Endothelial cell of umbilical vein (primary cell): ENCODE results near the gene C1orf35. TPM values are rescaled to one million over a fixed set of nuclear protein-coding genes. Genes with fewer than 3 reads are reported as not detected.

Experiments
- BruUV-seq: library from RNA; stranded (reverse); fragments of 400-500 nt; replicated peaks from 2 replicates; lab custom pipeline; 2021; lab: Mats Ljungman, UMichigan
- CTCF ChIA-PET: fragments of 300-600, 350-600 bp; sonication (Branson Sonifier 250); formaldehyde crosslinking; loops from one replicate; lab custom pipeline; 2021; ENCODE audit warnings: antibody characterized with exemption, inconsistent platforms; lab: Charles Lee
- POLR2A ChIA-PET: fragments of 300-600, 350-600 bp; sonication (Branson Sonifier 250); formaldehyde crosslinking; loops from one replicate; lab custom pipeline; 2021; ENCODE audit warnings: antibody characterized with exemption, inconsistent platforms; lab: Charles Lee
- DNase-seq: peaks from one replicate; pipeline ENCODE4 v3.0.0-alpha.2; 2011; ENCODE audit warnings: low read depth, low spot score
- FAIRE-seq: peaks from 2 replicates; lab custom pipeline; 2011; peaks lifted over from hg19 to GRCh38; lab: Jason Lieb, UNC
- H2AFZ ChIP-seq: 2 replicates; pipeline ENCODE4 v1.6.0; 2012; ENCODE audit warnings: low read depth, low read length, control low read depth, inconsistent platforms
- H3K27ac ChIP-seq: 2 replicates; pipeline ENCODE4 v1.5.1; 2011; ENCODE audit warnings: low read depth, mild to moderate bottlenecking, control low read depth, low read length, moderate library complexity; ENCODE audit not compliant: insufficient read depth
- H3K27me3 ChIP-seq, 2 experiments: 2 replicates each; pipeline versions ENCODE4 v1.6.0 to v1.6.1; 2011; ENCODE audit warnings: low read length in 2 of 2, mixed read lengths in 1 of 2; ENCODE audit not compliant: control insufficient read depth in 2 of 2, insufficient read depth in 2 of 2
- H3K36me3 ChIP-seq, 2 experiments: 2 replicates in 1 of 2; 3 replicates in 1 of 2; pipeline ENCODE4 v1.5.1; 2011; ENCODE audit warnings: low read length in 2 of 2, mild to moderate bottlenecking in 1 of 2, moderate library complexity in 1 of 2; ENCODE audit not compliant: control insufficient read depth in 2 of 2, insufficient read depth in 2 of 2; ENCODE audit errors: extremely low read depth in 1 of 2
- H3K4me1 ChIP-seq: 3 replicates; pipeline ENCODE4 v1.5.1; 2011; ENCODE audit warnings: mild to moderate bottlenecking, low read length; ENCODE audit not compliant: control insufficient read depth, insufficient read depth; ENCODE audit errors: extremely low read depth
- H3K4me2 ChIP-seq: 2 replicates; pipeline ENCODE4 v1.6.1; 2011; ENCODE audit warnings: low read length, control low read depth, mixed read lengths; ENCODE audit not compliant: insufficient read depth
- H3K4me3 ChIP-seq, 3 experiments: fragments of 200-600 bp in 1 of 3; sonication (generic), shearing (Covaris generic) in 1 of 3; replicated peaks in 1 of 3; 2 replicates each; pipeline ENCODE4 v1.5.1; 2011 to 2016; ENCODE audit warnings: control low read depth in 3 of 3, low read length in 3 of 3, mild to moderate bottlenecking in 2 of 3, inconsistent platforms in 1 of 3, low read depth in 1 of 3, moderate library complexity in 1 of 3; ENCODE audit not compliant: insufficient read depth in 1 of 3
- H3K79me2 ChIP-seq: 2 replicates; pipeline ENCODE4 v1.6.0; 2012; ENCODE audit warnings: low read length, inconsistent platforms; ENCODE audit not compliant: control insufficient read depth, insufficient read depth
- H3K9ac ChIP-seq: replicated peaks from 2 replicates; pipeline ENCODE3; 2011; ENCODE audit warnings: low read length, control low read depth; ENCODE audit not compliant: insufficient read depth; ENCODE audit errors: extremely low read depth
- H3K9me1 ChIP-seq: replicated peaks from 3 replicates; pipeline ENCODE4 v1.6.0; 2011; ENCODE audit warnings: mild to moderate bottlenecking, low read length; ENCODE audit not compliant: control insufficient read depth, insufficient read depth; ENCODE audit errors: extremely low read depth
- H3K9me3 ChIP-seq: replicated peaks from 2 replicates; pipeline ENCODE4 v1.5.1; 2012; ENCODE audit warnings: low read length, inconsistent platforms; ENCODE audit not compliant: control insufficient read depth, insufficient read depth
- H4K20me1 ChIP-seq: replicated peaks from 2 replicates; pipeline ENCODE3; 2011; ENCODE audit warnings: mild to moderate bottlenecking, low read length; ENCODE audit not compliant: control insufficient read depth, insufficient read depth; ENCODE audit errors: extremely low read depth
- EZH2 ChIP-seq: IDR thresholded peaks from 2 replicates; pipeline ENCODE4 v1.6.1; 2012; ENCODE audit warnings: borderline replicate concordance, low read depth, mild to moderate bottlenecking, moderate library complexity, low read length, inconsistent platforms; ENCODE audit not compliant: severe bottlenecking
- FOS ChIP-seq: IDR thresholded peaks from 2 replicates; pipeline ENCODE4 v1.6.1; 2011; ENCODE audit warnings: mild to moderate bottlenecking, low read length, moderate library complexity, borderline replicate concordance; ENCODE audit not compliant: insufficient read depth
- GATA2 ChIP-seq: IDR thresholded peaks from 2 replicates; pipeline ENCODE4 v1.7.0; 2011; ENCODE audit warnings: low read depth, mild to moderate bottlenecking, moderate library complexity, mixed read lengths, low read length; ENCODE audit not compliant: insufficient read length, insufficient read depth
- JUN ChIP-seq: IDR thresholded peaks from 2 replicates; pipeline ENCODE4 v1.6.1; 2011; ENCODE audit warnings: borderline replicate concordance, low read depth; ENCODE audit not compliant: insufficient read length, insufficient read depth
- MYC ChIP-seq: IDR thresholded peaks from one replicate; pipeline ENCODE4 v1.6.1; 2011; ENCODE audit warnings: mild to moderate bottlenecking, low read depth, low read length
- POLR2A ChIP-seq: IDR thresholded peaks from 2 replicates; pipeline ENCODE4 v1.6.1; 2012; ENCODE audit warnings: low read depth, mild to moderate bottlenecking, control low read depth, low read length
- POLR2AphosphoS5 ChIP-seq: IDR thresholded peaks from 2 replicates; pipeline ENCODE4 v1.6.1; 2012; ENCODE audit warnings: low read depth, mild to moderate bottlenecking, control low read depth, low read length, moderate library complexity; ENCODE audit not compliant: insufficient read depth
- dilution Hi-C: fragments of 300-500 bp; cut with MboI; formaldehyde crosslinking; loops from one replicate; pipeline ENCODE4 v1.15.0; 2019; ENCODE audit warnings: low sequenced_read_pairs; ENCODE audit not compliant: extremely low pct_ligation_motif_present
- intact Hi-C: fragments of 100-400 bp; cut with micrococcal nuclease; formaldehyde crosslinking; loops from one replicate; pipeline ENCODE4 v1.10.0; 2022
- polyA plus RNA-seq, 4 experiments: library from polyadenylated mRNA; depleted of rRNA in 3 of 4; stranded (reverse) in 3 of 4; unstranded in 1 of 4; fragments of >200 nt; gene quantifications; 2 replicates each; pipeline versions ENCODE4 v1.2.1 to v1.2.3, GENCODE V29; 2011 to 2012; ENCODE audit warnings: missing spikeins in 1 of 4
- total RNA-seq: library from RNA; stranded (reverse); gene quantifications from 2 replicates; pipeline ENCODE4 v1.2.3, GENCODE V29; 2021
- TF ChIP-seq, protein P1 (sequence below): IDR thresholded peaks from 2 replicates; pipeline ENCODE4 v1.6.1; 2011; ENCODE audit not compliant: insufficient read depth, insufficient read length
- TF ChIP-seq, protein P2 (sequence below), 2 donors: IDR thresholded peaks; 1 replicate in 1 of 2; 2 replicates in 1 of 2; pipeline ENCODE4 v1.5.1; 2011; ENCODE audit warnings: low read length in 2 of 2, mild to moderate bottlenecking in 2 of 2, moderate library complexity in 2 of 2, control low read depth in 1 of 2, inconsistent platforms in 1 of 2, low read depth in 1 of 2; ENCODE audit not compliant: insufficient read depth in 1 of 2; ENCODE audit errors: extremely low read depth in 1 of 2

The C1orf35 gene
- total and polyA plus RNA-seq, 2 donors (not counting 3 experiments of a cell fraction or from before 2014, with no cell fraction given), result 19.9 to 21.7 TPM

DNA sequence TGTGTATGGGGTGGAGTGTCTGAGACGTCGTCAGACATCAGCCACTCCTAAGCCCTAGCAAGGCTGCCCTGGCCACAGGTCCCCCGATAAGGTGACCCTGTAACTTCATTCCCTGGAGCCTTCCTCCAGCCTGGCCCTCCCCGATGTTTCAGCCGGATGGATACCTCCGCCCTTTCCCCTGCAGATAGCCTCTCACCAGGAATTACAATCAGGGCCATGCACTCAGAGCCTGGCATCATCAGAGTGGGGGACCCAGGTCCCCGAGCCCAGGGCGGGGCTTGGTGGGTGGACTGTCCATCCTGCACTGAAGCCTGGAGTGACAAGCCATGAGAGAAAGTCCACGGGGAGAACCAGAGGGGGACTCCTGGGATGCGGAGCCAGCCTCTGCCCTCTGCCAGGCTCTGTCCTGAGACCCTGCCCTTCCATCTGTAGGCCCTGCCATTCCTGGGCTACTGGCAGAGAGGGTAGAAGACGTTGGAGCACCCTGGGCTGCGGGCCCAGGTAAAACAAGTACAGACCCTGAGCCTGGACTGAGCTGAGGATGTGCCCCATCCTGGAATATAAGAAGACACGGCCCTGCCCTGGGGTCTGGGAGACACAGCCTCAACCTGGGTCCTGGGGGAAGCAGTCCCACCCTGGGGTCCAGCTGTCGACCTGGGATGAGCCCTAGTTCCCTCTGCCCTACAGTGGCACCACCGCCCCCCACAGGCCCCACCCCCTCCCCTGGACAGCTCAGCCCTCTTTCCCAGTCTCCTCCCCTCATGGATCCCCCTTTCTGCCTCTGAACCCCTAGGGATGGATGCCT is 37.4 kb downstream of the C1orf35 start:
- Histone ChIP-seq H3K79me2 (no peaks in the 10 kb centered on the region), H3K27ac (no peak overlapping the region), H3K9me3 (no peaks in the 10 kb centered on the region), H3K4me3 (no peak overlapping the region), H3K27me3 (peaks cover 3 to 4% of the 10 kb centered on the region in 2 experiments), H3K4me2 (no peak overlapping the region), H2AFZ (no peak overlapping the region), H3K9me1 (no peaks in the 10 kb centered on the region), H3K9ac (no peak overlapping the region), H4K20me1 (no peaks in the 10 kb centered on the region), H3K4me1 (no peaks in the 10 kb centered on the region), H3K36me3 (no peaks in the 10 kb centered on the region)
- ChIA-PET CTCF (interaction anchor here (0.7 kb wide), 1 partner anchor 66 kb away, joined by 3 read pairs; no protein-coding TSS in a partner anchor), POLR2A (no interaction called here)
- TF ChIP-seq, protein P1, sequence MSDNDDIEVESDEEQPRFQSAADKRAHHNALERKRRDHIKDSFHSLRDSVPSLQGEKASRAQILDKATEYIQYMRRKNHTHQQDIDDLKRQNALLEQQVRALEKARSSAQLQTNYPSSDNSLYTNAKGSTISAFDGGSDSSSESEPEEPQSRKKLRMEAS, result no peak
- TF ChIP-seq EZH2 (no peak), POLR2AphosphoS5 (no peak), MYC (no peak), FOS (no peak), POLR2A (no peak), GATA2 (no peak), JUN (no peak)
- TF ChIP-seq, protein P2, sequence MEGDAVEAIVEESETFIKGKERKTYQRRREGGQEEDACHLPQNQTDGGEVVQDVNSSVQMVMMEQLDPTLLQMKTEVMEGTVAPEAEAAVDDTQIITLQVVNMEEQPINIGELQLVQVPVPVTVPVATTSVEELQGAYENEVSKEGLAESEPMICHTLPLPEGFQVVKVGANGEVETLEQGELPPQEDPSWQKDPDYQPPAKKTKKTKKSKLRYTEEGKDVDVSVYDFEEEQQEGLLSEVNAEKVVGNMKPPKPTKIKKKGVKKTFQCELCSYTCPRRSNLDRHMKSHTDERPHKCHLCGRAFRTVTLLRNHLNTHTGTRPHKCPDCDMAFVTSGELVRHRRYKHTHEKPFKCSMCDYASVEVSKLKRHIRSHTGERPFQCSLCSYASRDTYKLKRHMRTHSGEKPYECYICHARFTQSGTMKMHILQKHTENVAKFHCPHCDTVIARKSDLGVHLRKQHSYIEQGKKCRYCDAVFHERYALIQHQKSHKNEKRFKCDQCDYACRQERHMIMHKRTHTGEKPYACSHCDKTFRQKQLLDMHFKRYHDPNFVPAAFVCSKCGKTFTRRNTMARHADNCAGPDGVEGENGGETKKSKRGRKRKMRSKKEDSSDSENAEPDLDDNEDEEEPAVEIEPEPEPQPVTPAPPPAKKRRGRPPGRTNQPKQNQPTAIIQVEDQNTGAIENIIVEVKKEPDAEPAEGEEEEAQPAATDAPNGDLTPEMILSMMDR (IDR thresholded peaks at IDR 0.05; ENCODE audit: extremely low read depth in 1 of 2, insufficient read depth in 1 of 2, low read depth in 1 of 2, low read length in 2 of 2), result no peak
- intact Hi-C loops (no loop called here), dilution Hi-C loops (no loop called here)
- DNase-seq (no peak), FAIRE-seq (no peak)
- no TSS peak for BruUV-seq
